ENCODE measurements around the gene CTNNA2.

DNA sequence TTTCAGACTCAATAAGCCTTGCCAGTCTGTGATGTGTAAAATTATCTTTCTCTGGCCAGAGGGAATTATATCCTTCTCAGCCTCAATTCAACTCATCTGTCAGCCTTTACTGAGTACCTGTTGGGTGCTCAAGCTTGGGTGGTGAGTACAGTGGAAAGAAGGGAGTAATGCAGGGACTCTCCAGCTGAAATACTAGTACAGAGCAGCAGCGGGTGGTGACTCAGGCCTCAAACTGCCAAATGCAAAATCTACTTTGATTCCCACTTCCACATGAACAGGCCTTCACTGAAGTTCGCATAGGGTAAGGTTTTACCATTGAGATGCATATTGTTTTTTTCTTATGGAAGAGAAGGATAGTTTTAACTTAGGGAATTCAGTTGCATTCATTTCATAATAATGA, 464.9 kb downstream of the CTNNA2 start:
- TF ChIP-seq EZH2phosphoT487 (IDR thresholded peaks at IDR 0.05; ENCODE audit: low read depth): no peak
- TF ChIP-seq, protein P1, sequence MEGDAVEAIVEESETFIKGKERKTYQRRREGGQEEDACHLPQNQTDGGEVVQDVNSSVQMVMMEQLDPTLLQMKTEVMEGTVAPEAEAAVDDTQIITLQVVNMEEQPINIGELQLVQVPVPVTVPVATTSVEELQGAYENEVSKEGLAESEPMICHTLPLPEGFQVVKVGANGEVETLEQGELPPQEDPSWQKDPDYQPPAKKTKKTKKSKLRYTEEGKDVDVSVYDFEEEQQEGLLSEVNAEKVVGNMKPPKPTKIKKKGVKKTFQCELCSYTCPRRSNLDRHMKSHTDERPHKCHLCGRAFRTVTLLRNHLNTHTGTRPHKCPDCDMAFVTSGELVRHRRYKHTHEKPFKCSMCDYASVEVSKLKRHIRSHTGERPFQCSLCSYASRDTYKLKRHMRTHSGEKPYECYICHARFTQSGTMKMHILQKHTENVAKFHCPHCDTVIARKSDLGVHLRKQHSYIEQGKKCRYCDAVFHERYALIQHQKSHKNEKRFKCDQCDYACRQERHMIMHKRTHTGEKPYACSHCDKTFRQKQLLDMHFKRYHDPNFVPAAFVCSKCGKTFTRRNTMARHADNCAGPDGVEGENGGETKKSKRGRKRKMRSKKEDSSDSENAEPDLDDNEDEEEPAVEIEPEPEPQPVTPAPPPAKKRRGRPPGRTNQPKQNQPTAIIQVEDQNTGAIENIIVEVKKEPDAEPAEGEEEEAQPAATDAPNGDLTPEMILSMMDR (IDR thresholded peaks at IDR 0.05; ENCODE audit: low read depth, low read length): no peak

All from OCI-LY3 (cell line).